HAP-1 (cell line): ENCODE results near the gene MAPRE3.

Experiments used
- DNase-seq, 2 experiments: peaks; one replicate each; pipeline ENCODE4 v3.0.0-alpha.2; 2016 to 2020; ENCODE audit warnings: low spot score in 2 of 2
- H3K27me3 ChIP-seq: fragments of 250-450 bp; sonication (Bioruptor Pico); 2 replicates; pipeline ENCODE4 v1.5.1; 2020; ENCODE audit warnings: low read depth, mild to moderate bottlenecking, moderate library complexity
- H3K36me3 ChIP-seq: fragments of 250-450 bp; sonication (Bioruptor Pico); replicated peaks from 2 replicates; pipeline ENCODE4 v1.5.1; 2020; ENCODE audit warnings: mild to moderate bottlenecking
- H3K4me1 ChIP-seq: fragments of 250-450 bp; sonication (Bioruptor Pico); 2 replicates; pipeline ENCODE4 v1.5.1; 2020; ENCODE audit warnings: mild to moderate bottlenecking
- H3K4me3 ChIP-seq: fragments of 250-450 bp; sonication (Bioruptor Pico); 2 replicates; pipeline ENCODE4 v1.5.1; 2020; ENCODE audit warnings: mild to moderate bottlenecking, moderate library complexity
- H3K9me3 ChIP-seq: fragments of 250-450 bp; sonication (Bioruptor Pico); 2 replicates; pipeline ENCODE4 v1.5.1; 2020; ENCODE audit warnings: mild to moderate bottlenecking, moderate library complexity
- in situ Hi-C: fragments of 300-500 bp; cut with MboI; formaldehyde crosslinking; loops from 3 replicates; pipeline ENCODE4 v1.14.3; 2020; ENCODE audit warnings: low sequenced_read_pairs, inconsistent platforms, mixed read lengths

The MAPRE3 gene

DNA sequence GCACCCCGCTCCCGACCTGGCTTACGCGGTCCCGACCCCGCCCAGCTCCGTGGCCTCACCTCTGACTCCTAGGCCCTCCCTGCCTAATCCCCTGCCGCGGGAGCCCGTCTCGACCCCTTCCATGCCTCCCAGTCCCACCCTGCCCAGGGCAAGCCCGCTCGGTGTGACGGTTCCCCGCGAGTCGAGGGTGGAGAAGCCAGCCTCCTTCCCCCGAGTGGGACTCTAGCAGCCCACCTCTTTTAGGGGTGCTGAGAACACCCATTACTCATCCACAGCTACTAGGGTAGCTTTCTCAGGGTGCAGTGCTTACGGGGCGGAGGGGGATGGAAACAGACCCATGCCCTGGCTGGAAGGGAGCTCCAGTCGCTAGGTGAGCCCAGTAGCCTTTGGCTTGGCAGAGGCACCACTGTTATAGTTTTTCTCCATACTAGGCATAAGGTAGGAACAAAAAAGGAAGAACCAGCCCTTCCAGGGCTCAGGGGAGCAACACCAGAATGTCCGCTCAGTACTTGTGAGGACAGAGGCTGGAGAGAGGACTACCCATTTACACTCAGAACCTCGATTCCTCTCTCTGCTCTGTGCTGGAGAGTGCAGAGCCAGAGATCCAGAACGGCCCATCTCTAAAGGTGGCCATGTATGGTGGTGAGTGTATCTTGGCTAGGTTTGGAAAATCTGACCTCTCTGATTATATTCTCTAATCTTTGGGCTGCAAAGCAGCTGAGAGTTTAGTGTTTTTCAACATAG lies 81.6 kb downstream of the MAPRE3 start:
- Histone ChIP-seq H3K27me3 (no peaks in the 10 kb centered on the region), H3K36me3 (peaks cover 26% of the 10 kb centered on the region), H3K9me3 (peaks cover 4% of the 10 kb centered on the region; the same call in 1 of the 2 replicates), H3K4me3 (peak overlapping the region; percentile 53), H3K4me1 (peaks cover 7% of the 10 kb centered on the region; the same call in 1 of the 2 replicates)
- no peak for DNase-seq
- in situ Hi-C loops, result no loop called here

DNA sequence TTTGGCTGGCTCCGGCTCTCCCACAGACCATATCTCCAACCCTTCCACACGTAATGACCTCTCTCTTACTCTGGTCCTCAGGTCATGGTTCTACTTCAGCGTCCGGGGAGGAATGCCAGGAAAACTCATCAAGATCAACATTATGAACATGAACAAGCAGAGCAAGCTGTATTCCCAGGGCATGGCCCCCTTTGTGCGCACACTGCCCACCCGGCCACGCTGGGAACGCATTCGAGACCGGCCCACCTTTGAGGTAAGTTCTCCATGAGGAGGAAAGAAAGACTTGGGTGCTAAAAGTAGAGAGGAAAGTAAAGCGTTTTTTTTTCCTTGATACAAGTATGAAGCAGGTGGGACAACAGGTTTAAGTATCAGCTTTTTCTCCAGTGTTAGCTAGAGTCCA lies 82.9 kb downstream of the MAPRE3 start:
- peaks cover 7% of the 10 kb centered on the region; the same call in 1 of the 2 replicates for H3K4me1 ChIP-seq
- H3K9me3 ChIP-seq, result peaks cover 2% of the 10 kb centered on the region; the same call in 1 of the 2 replicates
- DNase-seq, result no peak
- in situ Hi-C loops, result no loop called here
- no peak overlapping the region for H3K4me3 ChIP-seq
- no peaks in the 10 kb centered on the region for H3K27me3 ChIP-seq
- H3K36me3 ChIP-seq, result peaks cover 37% of the 10 kb centered on the region

DNA sequence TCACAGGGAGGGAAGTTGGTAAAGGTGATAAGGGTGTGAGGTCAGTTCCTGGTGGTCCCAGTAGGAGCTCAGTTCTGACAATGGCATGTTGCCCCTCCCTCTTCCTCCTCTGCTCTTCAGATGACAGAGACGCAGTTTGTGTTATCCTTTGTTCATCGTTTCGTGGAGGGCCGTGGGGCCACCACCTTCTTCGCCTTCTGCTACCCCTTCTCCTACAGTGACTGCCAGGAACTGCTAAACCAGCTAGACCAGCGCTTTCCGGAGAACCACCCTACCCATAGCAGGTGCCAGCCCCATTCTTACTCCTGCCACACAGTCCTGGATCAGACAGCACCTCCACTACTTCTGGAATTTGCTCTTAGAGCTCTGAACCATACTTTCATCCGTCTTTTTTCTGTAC lies 83.3 kb downstream of the MAPRE3 start:
- in situ Hi-C loops, result no loop called here
- Histone ChIP-seq H3K4me1 (peaks cover 7% of the 10 kb centered on the region; the same call in 1 of the 2 replicates), H3K9me3 (no peaks in the 10 kb centered on the region), H3K4me3 (no peak overlapping the region), H3K36me3 (peaks cover 41% of the 10 kb centered on the region), H3K27me3 (no peaks in the 10 kb centered on the region)
- no peak for DNase-seq

DNA sequence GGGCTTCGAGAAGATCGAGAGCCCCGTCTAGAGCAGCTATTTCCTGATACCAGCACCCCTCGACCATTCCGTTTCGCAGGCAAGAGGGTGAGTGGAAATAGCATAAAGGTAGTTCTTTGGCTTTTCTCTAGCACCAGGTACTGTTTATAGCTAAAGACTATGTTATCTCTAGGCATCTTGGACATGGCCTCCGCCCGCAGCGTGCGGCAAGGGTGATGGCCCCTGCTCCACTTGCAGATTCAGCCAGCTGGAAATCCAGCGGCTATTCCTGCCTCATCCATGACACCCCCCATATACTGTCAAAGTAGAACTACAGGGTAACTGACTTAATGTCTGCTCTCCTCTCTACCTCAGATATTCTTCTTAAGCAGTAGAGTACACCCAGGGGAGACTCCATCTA lies 84.3 kb downstream of the MAPRE3 start:
- in situ Hi-C loops, result no loop called here
- no peak for DNase-seq
- no peaks in the 10 kb centered on the region for H3K9me3 ChIP-seq
- H3K4me3 ChIP-seq, result no peak overlapping the region
- H3K36me3 ChIP-seq, result peaks cover 48% of the 10 kb centered on the region
- no peaks in the 10 kb centered on the region for H3K27me3 ChIP-seq
- peaks cover under 1% of the 10 kb centered on the region; the same call in 1 of the 2 replicates for H3K4me1 ChIP-seq

DNA sequence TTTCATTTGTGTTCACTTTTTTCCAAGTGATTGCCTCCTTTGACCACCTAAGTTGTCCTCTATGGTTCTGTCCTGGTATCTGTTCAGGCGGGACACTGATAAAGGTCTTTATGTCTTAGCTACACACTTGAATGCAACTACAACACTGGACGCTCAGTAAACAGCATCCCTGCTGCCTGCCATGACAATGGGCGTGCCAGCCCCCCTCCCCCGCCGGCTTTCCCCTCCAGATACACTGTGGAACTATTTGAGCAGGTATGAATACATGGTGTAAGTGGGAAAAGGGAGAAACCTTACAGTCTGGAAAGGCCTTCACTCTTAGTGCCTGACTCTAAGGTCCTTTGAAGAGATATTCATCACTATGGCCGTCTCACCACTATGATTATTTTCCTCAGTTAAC lies 86.7 kb downstream of the MAPRE3 start:
- in situ Hi-C loops, result no loop called here
- DNase-seq, result no peak
- H3K27me3 ChIP-seq, result no peaks in the 10 kb centered on the region
- H3K4me3 ChIP-seq, result no peak overlapping the region
- no peaks in the 10 kb centered on the region for H3K4me1 ChIP-seq
- H3K9me3 ChIP-seq, result no peaks in the 10 kb centered on the region
- peaks cover 57% of the 10 kb centered on the region for H3K36me3 ChIP-seq

DNA sequence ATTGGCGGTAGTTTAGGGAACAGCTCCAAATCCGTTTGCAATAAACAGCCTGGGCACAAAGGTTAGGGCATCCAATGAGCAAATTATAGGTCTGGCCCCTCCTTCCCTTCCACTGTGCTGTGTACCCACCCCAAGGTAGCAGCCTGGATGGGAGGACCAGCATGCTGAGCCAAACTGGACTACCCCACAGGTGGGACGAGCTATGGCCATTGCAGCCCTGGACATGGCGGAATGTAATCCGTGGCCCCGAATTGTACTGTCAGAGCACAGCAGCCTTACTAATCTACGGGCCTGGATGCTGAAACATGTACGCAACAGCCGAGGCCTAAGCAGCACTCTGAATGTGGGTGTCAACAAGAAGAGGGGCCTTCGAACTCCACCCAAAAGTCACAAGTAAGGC lies 87.8 kb downstream of the MAPRE3 start:
- H3K27me3 ChIP-seq, result no peaks in the 10 kb centered on the region
- in situ Hi-C loops, result no loop called here
- peaks cover 64% of the 10 kb centered on the region for H3K36me3 ChIP-seq
- no peaks in the 10 kb centered on the region for H3K4me1 ChIP-seq
- H3K9me3 ChIP-seq, result no peaks in the 10 kb centered on the region
- no peak for DNase-seq
- H3K4me3 ChIP-seq, result no peak overlapping the region

DNA sequence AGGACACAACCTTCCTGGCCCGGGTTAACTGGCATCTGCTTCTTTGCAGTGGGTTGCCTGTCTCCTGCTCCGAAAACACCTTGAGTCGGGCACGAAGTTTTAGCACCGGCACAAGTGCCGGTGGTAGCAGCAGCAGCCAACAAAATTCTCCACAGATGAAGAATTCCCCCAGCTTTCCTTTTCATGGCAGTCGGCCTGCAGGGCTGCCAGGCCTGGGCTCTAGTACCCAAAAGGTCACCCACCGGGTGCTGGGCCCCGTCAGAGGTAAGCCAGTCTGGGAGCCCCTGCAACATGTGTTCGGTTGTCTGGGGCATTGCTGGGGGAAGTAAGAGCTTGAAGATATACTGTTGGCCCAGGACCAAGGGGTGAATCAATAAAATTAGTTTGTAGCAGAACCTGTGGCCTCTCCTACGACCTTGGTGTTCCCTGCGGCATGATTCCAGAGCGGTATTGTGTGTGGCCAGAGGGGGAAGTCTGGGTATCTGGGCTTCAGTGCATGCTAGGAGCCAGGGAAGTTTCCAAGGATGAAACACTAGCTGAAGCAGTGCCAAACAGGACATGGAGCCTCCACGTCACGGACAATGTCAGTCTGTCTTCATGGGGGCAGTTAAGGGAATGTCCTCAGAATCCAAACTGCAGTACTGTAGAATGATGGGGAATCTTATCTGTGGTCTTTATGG lies 88.8 kb downstream of the MAPRE3 start:
- Histone ChIP-seq H3K27me3 (no peaks in the 10 kb centered on the region), H3K9me3 (no peaks in the 10 kb centered on the region), H3K4me1 (no peaks in the 10 kb centered on the region), H3K36me3 (peaks cover 64% of the 10 kb centered on the region), H3K4me3 (no peak overlapping the region)
- DNase-seq, result no peak
- in situ Hi-C loops, result no loop called here

DNA sequence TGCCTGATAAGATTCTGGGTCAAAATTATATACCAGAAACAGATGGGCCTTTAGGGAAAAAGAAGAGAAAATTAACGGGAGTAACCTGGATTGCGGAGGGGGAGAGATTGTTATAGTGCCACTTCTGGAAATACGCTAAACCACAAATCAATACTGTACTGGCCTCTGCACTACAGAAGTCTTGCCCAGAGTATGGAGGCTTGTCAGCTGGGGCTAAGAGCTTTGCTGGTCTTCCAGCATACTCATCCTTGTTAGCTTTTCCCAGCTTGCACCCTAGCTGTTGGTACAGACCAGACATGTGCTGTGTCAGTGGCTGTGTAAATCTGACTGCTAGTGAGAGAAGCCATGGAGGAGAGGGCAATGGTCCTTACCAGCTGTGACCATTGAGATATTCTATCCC lies 89.9 kb downstream of the MAPRE3 start:
- no peaks in the 10 kb centered on the region for H3K9me3 ChIP-seq
- no peak for DNase-seq
- no peak overlapping the region for H3K4me3 ChIP-seq
- peaks cover 56% of the 10 kb centered on the region for H3K36me3 ChIP-seq
- H3K27me3 ChIP-seq, result no peaks in the 10 kb centered on the region
- in situ Hi-C loops, result no loop called here
- H3K4me1 ChIP-seq, result no peaks in the 10 kb centered on the region

DNA sequence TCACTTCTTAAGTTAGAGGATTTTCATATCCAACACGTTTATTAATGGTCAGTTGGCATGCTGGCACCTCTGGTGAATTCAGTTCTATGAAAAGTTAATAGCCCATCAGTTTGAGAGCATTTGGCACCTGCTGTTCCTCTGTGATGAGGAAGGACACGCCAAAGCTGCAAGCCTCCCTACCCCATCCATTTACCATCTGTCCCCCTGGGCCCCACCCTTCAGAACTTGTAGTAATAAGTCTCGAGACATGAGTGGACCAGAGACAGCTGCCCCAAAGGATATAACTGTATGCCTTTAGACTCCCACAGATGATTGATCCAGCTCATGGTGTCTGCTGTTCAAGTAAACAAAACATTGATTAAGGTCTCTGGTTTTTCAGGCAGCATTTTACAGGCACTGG lies 94.7 kb downstream of the MAPRE3 start:
- no peak for DNase-seq
- Histone ChIP-seq H3K36me3 (peaks cover 49% of the 10 kb centered on the region), H3K27me3 (no peaks in the 10 kb centered on the region), H3K9me3 (no peaks in the 10 kb centered on the region), H3K4me1 (no peaks in the 10 kb centered on the region), H3K4me3 (no peak overlapping the region)
- in situ Hi-C loops, result no loop called here

DNA sequence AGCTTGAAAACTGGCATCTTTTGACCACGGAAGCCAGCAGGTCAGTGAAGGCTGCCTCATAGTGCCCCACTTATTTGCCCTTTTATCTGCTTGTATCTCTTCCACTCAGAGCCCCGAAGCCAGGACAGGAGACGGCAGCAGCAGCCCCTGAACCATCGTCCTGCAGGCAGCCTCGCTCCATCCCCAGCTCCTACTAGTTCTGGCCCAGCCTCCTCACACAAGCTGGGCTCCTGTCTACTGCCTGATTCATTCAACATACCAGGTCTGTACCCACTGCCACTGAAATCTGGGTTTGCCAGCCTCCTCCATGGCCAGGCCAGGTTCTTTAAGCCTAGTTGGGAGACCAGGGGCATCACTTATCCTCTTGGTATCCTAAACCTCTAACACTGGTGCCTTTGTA lies 96.9 kb downstream of the MAPRE3 start:
- no peaks in the 10 kb centered on the region for H3K27me3 ChIP-seq
- peaks cover 52% of the 10 kb centered on the region for H3K36me3 ChIP-seq
- no peak for DNase-seq
- no peak overlapping the region for H3K4me3 ChIP-seq
- no peaks in the 10 kb centered on the region for H3K9me3 ChIP-seq
- H3K4me1 ChIP-seq, result peaks cover 8% of the 10 kb centered on the region
- in situ Hi-C loops, result no loop called here

DNA sequence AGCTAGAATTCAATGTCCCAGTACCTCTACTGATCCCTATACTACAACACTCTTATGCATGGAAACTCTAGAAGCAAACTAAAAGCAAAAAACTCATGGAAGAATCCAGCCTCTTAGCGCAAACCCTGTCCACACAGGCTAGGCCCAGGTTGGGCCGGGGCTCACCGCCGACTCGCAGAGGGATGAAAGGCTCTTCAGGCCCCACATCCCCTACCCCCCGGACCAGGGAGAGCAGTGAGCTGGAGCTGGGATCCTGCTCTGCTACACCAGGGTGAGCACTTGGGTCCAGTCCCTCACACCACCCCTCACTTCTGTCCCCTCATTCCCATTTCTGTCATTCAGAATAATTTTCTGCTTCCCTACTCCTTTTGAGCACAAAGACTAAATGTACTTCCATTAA lies 99.0 kb downstream of the MAPRE3 start:
- Histone ChIP-seq H3K27me3 (no peaks in the 10 kb centered on the region), H3K9me3 (no peaks in the 10 kb centered on the region), H3K4me1 (peaks cover 8% of the 10 kb centered on the region), H3K36me3 (peaks cover 45% of the 10 kb centered on the region), H3K4me3 (no peak overlapping the region)
- in situ Hi-C loops, result no loop called here
- no peak for DNase-seq

DNA sequence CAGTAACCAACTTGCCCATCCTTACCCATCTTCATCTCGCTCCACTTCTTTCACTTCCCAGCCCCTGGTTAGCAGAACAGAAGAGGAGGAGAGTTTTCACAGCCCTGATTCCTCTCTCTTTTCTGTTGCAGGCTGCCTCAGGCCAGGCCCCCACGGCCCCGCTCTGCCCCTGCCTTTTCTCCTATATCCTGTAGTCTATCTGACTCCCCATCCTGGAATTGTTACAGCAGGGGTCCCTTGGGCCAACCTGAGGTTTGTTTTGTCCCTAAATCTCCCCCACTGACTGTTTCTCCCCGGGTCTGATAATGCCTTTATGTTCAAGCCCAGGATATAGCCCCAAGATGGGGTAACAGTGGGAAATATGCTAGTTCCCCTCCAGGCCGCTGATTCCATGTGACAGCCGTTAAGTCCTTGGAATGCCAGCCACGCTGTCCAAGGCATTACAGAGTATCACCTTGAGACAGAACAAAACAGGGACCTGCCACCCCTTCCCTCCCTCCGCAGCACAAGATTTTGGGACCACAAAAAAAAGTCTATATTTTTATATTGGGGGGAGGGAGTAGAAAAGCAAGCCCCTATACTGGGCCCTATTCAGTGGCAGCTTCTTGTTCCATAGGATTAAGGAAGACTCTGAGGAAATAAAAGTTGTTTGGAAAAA lies 99.7 kb downstream of the MAPRE3 start:
- H3K4me1 ChIP-seq, result peaks cover 8% of the 10 kb centered on the region
- no peak for DNase-seq
- no peaks in the 10 kb centered on the region for H3K9me3 ChIP-seq
- no peaks in the 10 kb centered on the region for H3K27me3 ChIP-seq
- in situ Hi-C loops, result no loop called here
- H3K4me3 ChIP-seq, result peak overlapping the region; percentile 93
- H3K36me3 ChIP-seq, result peaks cover 45% of the 10 kb centered on the region

DNA sequence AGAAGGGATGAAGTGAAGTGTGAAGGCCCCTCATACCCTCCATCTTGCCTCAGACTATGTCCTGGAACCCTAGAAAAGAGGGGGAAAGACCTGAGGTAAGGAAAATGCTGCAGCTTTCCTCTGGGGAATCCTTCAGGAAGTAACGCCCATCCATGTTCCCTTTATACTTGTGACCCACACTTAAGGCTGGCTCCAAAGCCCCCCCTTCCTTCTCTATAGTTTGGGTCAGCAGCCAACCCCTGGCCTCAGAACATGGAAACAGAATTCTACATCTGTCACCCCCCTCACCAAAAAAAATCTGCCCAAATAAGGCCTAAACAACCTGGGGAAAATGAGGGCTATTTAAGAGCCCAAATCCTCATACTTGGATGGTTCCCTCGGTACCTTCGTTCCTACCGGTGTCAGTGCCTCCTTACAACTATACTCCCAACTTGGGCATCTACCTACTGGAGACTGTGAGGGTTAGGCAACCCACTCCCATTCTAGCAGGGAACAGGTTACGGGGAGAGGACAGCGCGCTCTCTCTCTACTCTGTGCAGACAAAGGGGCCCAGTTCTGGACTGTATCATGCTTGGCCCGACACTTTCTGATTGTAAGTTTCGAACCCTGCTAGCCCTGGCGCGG lies 100.3 kb downstream of the MAPRE3 start:
- Histone ChIP-seq H3K9me3 (no peaks in the 10 kb centered on the region), H3K27me3 (0 out of 2 replicates have a peak, but pooled peaks cover under 1% of the 10 kb centered on the region), H3K4me3 (peak overlapping the region; percentile 93), H3K36me3 (peaks cover 39% of the 10 kb centered on the region), H3K4me1 (peaks cover 8% of the 10 kb centered on the region)
- no peak for DNase-seq
- in situ Hi-C loops, result no loop called here
